Mesendoderm (in vitro differentiated cells): ENCODE measurements around the gene EXPH5.

Experiments used
- DNase-seq: peaks from one replicate; pipeline ENCODE4 v3.0.0; 2013
- H2AK5ac ChIP-seq: 2 replicates; pipeline ENCODE4 v1.6.1; 2013; ENCODE audit warnings: low read length, inconsistent platforms
- H2BK120ac ChIP-seq: 2 replicates; pipeline ENCODE4 v1.6.1; 2013; ENCODE audit warnings: low read depth, mild to moderate bottlenecking, low read length, moderate library complexity, mixed read lengths
- H2BK15ac ChIP-seq: replicated peaks from 2 replicates; pipeline ENCODE4 v1.6.1; 2013; ENCODE audit warnings: low read depth, mild to moderate bottlenecking, moderate library complexity
- H2BK5ac ChIP-seq: 2 replicates; pipeline ENCODE4 v1.6.1; 2013; ENCODE audit warnings: low read length, inconsistent platforms
- H3K18ac ChIP-seq: 2 replicates; pipeline ENCODE4 v1.6.1; 2013; ENCODE audit warnings: mild to moderate bottlenecking, low read length, mixed read lengths
- H3K23ac ChIP-seq: one replicate; pipeline ENCODE4 v1.6.1; 2013; ENCODE audit warnings: low read length
- H3K27ac ChIP-seq: 2 replicates; pipeline ENCODE4 v1.5.1; 2013; ENCODE audit warnings: low read depth, mild to moderate bottlenecking, inconsistent platforms, low read length, moderate library complexity
- H3K27me3 ChIP-seq: 2 replicates; pipeline ENCODE4 v1.6.1; 2013; ENCODE audit warnings: low read length, control low read depth, mild to moderate bottlenecking, inconsistent platforms; ENCODE audit not compliant: insufficient read depth, poor library complexity
- H3K36me3 ChIP-seq: 2 replicates; pipeline ENCODE4 v1.6.1; 2013; ENCODE audit warnings: low read length, inconsistent platforms; ENCODE audit not compliant: control insufficient read depth, insufficient read depth
- H3K4ac ChIP-seq: one replicate; pipeline ENCODE4 v1.6.1; 2013; ENCODE audit warnings: low read depth, mild to moderate bottlenecking, low read length, moderate library complexity
- H3K4me1 ChIP-seq: 2 replicates; pipeline ENCODE4 v1.6.1; 2013; ENCODE audit warnings: low read depth, low read length, inconsistent platforms; ENCODE audit not compliant: control insufficient read depth
- H3K4me2 ChIP-seq: 2 replicates; pipeline ENCODE4 v1.6.1; 2013; ENCODE audit warnings: low read length
- H3K4me3 ChIP-seq: 2 replicates; pipeline ENCODE4 v1.5.1; 2013; ENCODE audit warnings: mild to moderate bottlenecking, low read length
- H3K56ac ChIP-seq: one replicate; pipeline ENCODE4 v1.6.1; 2013; ENCODE audit warnings: low read length
- H3K79me1 ChIP-seq: 2 replicates; pipeline ENCODE4 v1.6.1; 2013; ENCODE audit warnings: low read length, inconsistent platforms
- H3K79me2 ChIP-seq: 2 replicates; pipeline ENCODE4 v1.6.1; 2013; ENCODE audit warnings: mild to moderate bottlenecking, low read length; ENCODE audit not compliant: control insufficient read depth, insufficient read depth
- H3K9ac ChIP-seq: 2 replicates; pipeline ENCODE4 v1.6.1; 2013; ENCODE audit warnings: low read length, inconsistent platforms
- H4K5ac ChIP-seq: one replicate; pipeline ENCODE4 v1.6.1; 2013; ENCODE audit warnings: low read length
- H4K8ac ChIP-seq: one replicate; pipeline ENCODE4 v1.6.1; 2013; ENCODE audit warnings: low read depth, mild to moderate bottlenecking, control low read depth, low read length, moderate library complexity
- WGBS: extraction: QIAGEN DNeasy Blood & Tissue Kit; methylation state at CpG from one replicate; pipeline ENCODE4 v1.1.7; 2013; ENCODE audit warnings: low lambda C conversion rate, missing lambda C conversion rate; ENCODE audit not compliant: insufficient coverage; ENCODE audit errors: extremely low coverage; 5-methylcytosine and 5-hydroxymethylcytosine counted together

The EXPH5 gene

DNA sequence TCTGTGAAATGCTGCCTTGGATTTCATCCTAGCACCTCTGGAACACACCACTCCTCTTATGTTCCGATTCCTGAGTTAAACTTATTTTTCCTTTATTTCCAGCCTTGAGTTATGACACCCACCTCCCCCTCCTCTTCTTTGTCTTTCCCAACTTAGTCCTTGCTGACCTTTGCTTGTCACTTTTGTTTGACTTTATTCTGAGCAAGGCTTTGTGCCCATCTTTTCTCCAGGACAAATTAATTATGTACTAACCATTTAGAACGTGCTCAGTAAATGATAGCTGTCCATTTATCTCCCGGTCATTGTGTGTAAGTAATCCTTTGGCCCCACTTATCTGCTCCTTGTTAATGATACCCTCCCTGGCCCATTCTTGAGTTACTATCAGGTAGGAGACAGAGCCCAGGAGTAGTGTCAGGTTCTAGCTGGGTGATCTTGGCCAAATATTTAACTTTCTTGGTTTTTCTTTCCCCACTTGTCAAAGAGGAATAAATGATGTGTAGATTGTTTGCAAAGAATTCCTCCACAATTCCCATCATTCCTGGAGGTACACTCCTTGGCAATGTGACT is 44.2 kb downstream of the EXPH5 start:
- H3K4me2 ChIP-seq = no peak overlapping the region
- H3K27ac ChIP-seq = no peak overlapping the region
- no peaks in the 10 kb centered on the region for H3K27me3 ChIP-seq
- H3K23ac ChIP-seq = no peak overlapping the region
- peak; percentile 34 for DNase-seq
- no peak overlapping the region for H2BK120ac ChIP-seq
- no peak overlapping the region for H4K8ac ChIP-seq
- H3K56ac ChIP-seq = no peak overlapping the region
- WGBS = no CpG with 5 or more reads among the region's 3 CpGs
- H3K4me3 ChIP-seq = no peak overlapping the region
- peaks cover 6% of the 10 kb centered on the region for H3K4me1 ChIP-seq
- no peaks in the 10 kb centered on the region for H3K79me2 ChIP-seq
- no peak overlapping the region for H2AK5ac ChIP-seq
- H3K4ac ChIP-seq = no peak overlapping the region
- H3K9ac ChIP-seq = no peak overlapping the region
- H2BK5ac ChIP-seq = no peak overlapping the region
- no peak overlapping the region for H4K5ac ChIP-seq
- H3K18ac ChIP-seq = no peak overlapping the region
- no peaks in the 10 kb centered on the region for H3K79me1 ChIP-seq
- H2BK15ac ChIP-seq = no peak overlapping the region
- H3K36me3 ChIP-seq = no peaks in the 10 kb centered on the region

DNA sequence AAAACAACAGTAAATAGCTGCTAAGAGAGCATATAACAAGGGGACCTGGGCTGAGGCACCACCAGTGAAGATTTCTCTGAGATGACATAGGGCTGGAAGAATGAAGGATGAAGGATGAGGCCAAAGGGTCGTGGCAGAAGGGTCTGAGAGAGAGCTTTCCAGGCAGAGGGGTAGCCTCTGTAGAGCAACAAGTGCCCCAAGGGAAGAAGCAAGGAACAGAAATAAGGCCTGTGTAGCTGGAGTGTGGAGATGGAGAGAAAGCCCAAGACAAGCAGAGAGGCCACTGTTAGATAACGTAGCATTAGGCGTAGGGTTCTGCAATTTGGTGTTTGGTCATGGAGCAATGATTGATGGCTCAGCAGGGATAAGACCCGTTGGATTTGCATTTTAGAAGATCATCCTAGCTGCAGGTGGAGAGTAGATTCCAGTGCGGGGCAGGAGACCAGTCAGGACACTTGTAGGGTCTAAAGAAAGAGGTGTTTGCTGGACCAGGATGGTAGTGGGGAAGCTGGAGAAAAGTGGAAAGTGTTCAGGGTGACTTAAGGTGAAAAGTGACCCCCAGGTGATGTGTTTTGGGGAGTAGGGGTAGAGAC is 47.6 kb downstream of the EXPH5 start:
- no peaks in the 10 kb centered on the region for H3K79me2 ChIP-seq
- H2BK5ac ChIP-seq = no peak overlapping the region
- H2BK15ac ChIP-seq = no peak overlapping the region
- no peaks in the 10 kb centered on the region for H3K36me3 ChIP-seq
- H3K27me3 ChIP-seq = no peaks in the 10 kb centered on the region
- H3K4me2 ChIP-seq = no peak overlapping the region
- H3K27ac ChIP-seq = no peak overlapping the region
- H3K56ac ChIP-seq = no peak overlapping the region
- no peak overlapping the region for H2AK5ac ChIP-seq
- no peaks in the 10 kb centered on the region for H3K79me1 ChIP-seq
- no peak overlapping the region for H3K18ac ChIP-seq
- no peak for DNase-seq
- no CpG with 5 or more reads among the region's 5 CpGs for WGBS
- no peak overlapping the region for H3K9ac ChIP-seq
- no peak overlapping the region for H3K4me3 ChIP-seq
- H3K23ac ChIP-seq = no peak overlapping the region
- H3K4me1 ChIP-seq = no peaks in the 10 kb centered on the region
- no peak overlapping the region for H3K4ac ChIP-seq
- H4K5ac ChIP-seq = no peak overlapping the region
- no peak overlapping the region for H2BK120ac ChIP-seq
- no peak overlapping the region for H4K8ac ChIP-seq

DNA sequence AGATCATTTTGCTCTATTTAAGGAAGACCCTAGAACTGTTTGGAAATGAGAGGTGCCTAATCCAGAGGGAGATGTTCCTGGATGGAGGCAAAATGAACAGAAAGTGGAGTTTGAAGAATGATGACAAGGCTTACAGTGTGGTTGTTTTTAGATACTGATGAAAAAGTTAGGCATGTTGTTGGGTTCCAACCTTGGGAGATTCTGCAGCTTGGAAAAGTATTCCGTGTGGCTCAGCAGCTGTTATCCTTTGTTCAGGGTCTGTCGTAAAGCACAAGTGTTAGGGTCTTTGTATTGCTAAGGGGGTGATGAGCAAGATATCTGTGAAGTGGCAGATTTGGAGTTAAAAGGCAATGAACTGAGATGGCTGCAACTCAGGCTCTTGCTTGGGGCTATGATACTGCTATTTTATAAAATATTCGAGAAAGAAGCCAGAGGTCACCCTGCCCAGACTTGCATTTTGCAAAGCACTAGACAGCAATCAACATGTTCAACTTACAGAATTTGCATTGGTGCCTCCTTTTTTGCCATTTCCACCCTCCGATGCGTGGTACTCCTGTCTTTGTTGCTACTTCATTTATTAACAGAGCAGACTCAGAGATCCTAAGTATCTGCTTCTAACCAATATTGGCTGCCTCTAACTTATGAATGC is 50.1 kb downstream of the EXPH5 start:
- Histone ChIP-seq H3K9ac (no peak overlapping the region), H3K18ac (no peak overlapping the region), H3K79me2 (no peaks in the 10 kb centered on the region), H2BK15ac (no peak overlapping the region), H3K4ac (no peak overlapping the region), H3K4me3 (no peak overlapping the region), H2BK120ac (no peak overlapping the region), H4K8ac (no peak overlapping the region), H3K4me1 (no peaks in the 10 kb centered on the region), H2BK5ac (no peak overlapping the region), H3K27ac (no peak overlapping the region), H3K23ac (no peak overlapping the region), H3K4me2 (no peak overlapping the region), H4K5ac (no peak overlapping the region), H3K56ac (no peak overlapping the region), H2AK5ac (no peak overlapping the region), H3K79me1 (no peaks in the 10 kb centered on the region), H3K36me3 (no peaks in the 10 kb centered on the region), H3K27me3 (no peaks in the 10 kb centered on the region)
- DNase-seq = no peak
- no CpG with 5 or more reads among the region's 5 CpGs for WGBS

- H3K4me2 ChIP-seq = no peak overlapping the region
- H2BK5ac ChIP-seq = no peak overlapping the region
- H3K79me2 ChIP-seq = no peaks in the 10 kb centered on the region
- no peak overlapping the region for H3K9ac ChIP-seq
- no peaks in the 10 kb centered on the region for H3K36me3 ChIP-seq
- H2AK5ac ChIP-seq = no peak overlapping the region
- no peak overlapping the region for H3K4me3 ChIP-seq
- H3K4me1 ChIP-seq = no peaks in the 10 kb centered on the region
- H4K8ac ChIP-seq = no peak overlapping the region
- no peaks in the 10 kb centered on the region for H3K79me1 ChIP-seq
- H2BK15ac ChIP-seq = no peak overlapping the region
- H3K4ac ChIP-seq = no peak overlapping the region
- H3K27me3 ChIP-seq = no peaks in the 10 kb centered on the region
- H4K5ac ChIP-seq = no peak overlapping the region
- H3K56ac ChIP-seq = no peak overlapping the region
- DNase-seq = no peak
- no peak overlapping the region for H2BK120ac ChIP-seq
- no peak overlapping the region for H3K27ac ChIP-seq
- no peak overlapping the region for H3K18ac ChIP-seq
- no peak overlapping the region for H3K23ac ChIP-seq
Measured at GRCh38 chr11:108541531-108541930, 52.0 kb downstream of the EXPH5 start.

- H4K8ac ChIP-seq = no peak overlapping the region
- no peaks in the 10 kb centered on the region for H3K79me1 ChIP-seq
- no peak overlapping the region for H3K4me3 ChIP-seq
- H3K4ac ChIP-seq = no peak overlapping the region
- H3K23ac ChIP-seq = no peak overlapping the region
- no peaks in the 10 kb centered on the region for H3K36me3 ChIP-seq
- H2BK5ac ChIP-seq = no peak overlapping the region
- H2BK120ac ChIP-seq = no peak overlapping the region
- no peak overlapping the region for H2AK5ac ChIP-seq
- no peaks in the 10 kb centered on the region for H3K79me2 ChIP-seq
- H3K27ac ChIP-seq = no peak overlapping the region
- H3K27me3 ChIP-seq = no peaks in the 10 kb centered on the region
- no peak overlapping the region for H3K18ac ChIP-seq
- no CpG with 5 or more reads among the region's 4 CpGs for WGBS
- H2BK15ac ChIP-seq = no peak overlapping the region
- DNase-seq = no peak
- H4K5ac ChIP-seq = no peak overlapping the region
- H3K4me2 ChIP-seq = no peak overlapping the region
- H3K56ac ChIP-seq = no peak overlapping the region
- H3K4me1 ChIP-seq = no peaks in the 10 kb centered on the region
- H3K9ac ChIP-seq = no peak overlapping the region
Measured at GRCh38 chr11:108538502-108538901, 55.1 kb downstream of the EXPH5 start.

DNA sequence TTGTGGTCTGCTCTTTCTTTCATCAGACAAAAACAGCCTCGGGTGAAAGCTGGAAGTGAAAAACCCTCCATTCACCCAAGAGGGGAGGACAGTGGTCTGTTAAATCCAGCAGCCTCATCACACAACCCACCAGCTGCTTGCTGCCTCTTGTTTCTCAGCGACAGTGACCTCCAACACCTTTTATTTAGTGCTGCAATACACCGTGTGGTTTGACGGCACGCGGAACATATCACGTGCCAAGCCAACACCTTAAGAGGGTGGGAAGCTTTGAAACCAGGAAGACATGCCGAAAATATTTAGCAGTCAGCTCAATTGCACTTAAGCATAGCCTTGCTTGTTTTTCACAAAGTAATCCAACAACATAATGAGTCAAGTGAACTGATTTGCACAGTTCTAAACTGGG is 55.5 kb downstream of the EXPH5 start:
- no peak overlapping the region for H3K4me3 ChIP-seq
- no peak overlapping the region for H3K4me2 ChIP-seq
- no peak overlapping the region for H3K4ac ChIP-seq
- H3K4me1 ChIP-seq = no peaks in the 10 kb centered on the region
- H3K9ac ChIP-seq = no peak overlapping the region
- no peak for DNase-seq
- no peak overlapping the region for H4K8ac ChIP-seq
- H3K23ac ChIP-seq = no peak overlapping the region
- no peaks in the 10 kb centered on the region for H3K27me3 ChIP-seq
- H2AK5ac ChIP-seq = no peak overlapping the region
- no peaks in the 10 kb centered on the region for H3K79me2 ChIP-seq
- H3K56ac ChIP-seq = no peak overlapping the region
- no peak overlapping the region for H3K18ac ChIP-seq
- no peak overlapping the region for H2BK120ac ChIP-seq
- H3K79me1 ChIP-seq = no peaks in the 10 kb centered on the region
- H2BK5ac ChIP-seq = no peak overlapping the region
- H3K36me3 ChIP-seq = no peaks in the 10 kb centered on the region
- no peak overlapping the region for H3K27ac ChIP-seq
- no CpG with 5 or more reads among the region's 8 CpGs for WGBS
- no peak overlapping the region for H4K5ac ChIP-seq
- H2BK15ac ChIP-seq = no peak overlapping the region
